HepG2 (cell line): Measurements from ENCODE around the gene CTDNEP1. TPM values are rescaled to one million over a fixed set of nuclear protein-coding genes. Genes with fewer than 3 reads are reported as not detected.

ENCODE experiments used
- BCL6 ChIP-seq: IDR thresholded peaks from 2 replicates; pipeline ENCODE4 v1.6.1; 2016; ENCODE audit warnings: missing genetic modification reagents, missing compliant biosample characterization
- CREBL2 ChIP-seq: sonication (generic); formaldehyde crosslinking; IDR thresholded peaks from 2 replicates; pipeline ENCODE4 v1.8.1; 2023; ENCODE audit warnings: missing genetic modification reagents, mild to moderate bottlenecking, borderline replicate concordance
- GZF1 ChIP-seq: sonication (generic); formaldehyde crosslinking; IDR thresholded peaks from 2 replicates; pipeline ENCODE4 v1.5.1; 2020; ENCODE audit warnings: mild to moderate bottlenecking, missing genetic modification reagents
- HMGXB3 ChIP-seq: sonication (generic); formaldehyde crosslinking; IDR thresholded peaks from 2 replicates; pipeline ENCODE4 v1.4.0; 2020; ENCODE audit warnings: missing genetic modification reagents, borderline replicate concordance
- HNRNPL ChIP-seq: fragments of 200-400 bp; formaldehyde crosslinking; IDR thresholded peaks from 2 replicates; pipeline ENCODE4 v1.6.1; 2017; ENCODE audit warnings: mild to moderate bottlenecking, low read depth, low read length
- IKZF4 ChIP-seq: sonication (generic); formaldehyde crosslinking; IDR thresholded peaks from 2 replicates; pipeline ENCODE4 v1.5.1; 2020; ENCODE audit warnings: borderline replicate concordance, mild to moderate bottlenecking, low read depth, missing genetic modification reagents; ENCODE audit errors: not compliant biosample characterization
- JUN ChIP-seq: sonication (generic); formaldehyde crosslinking; IDR thresholded peaks from 2 replicates; pipeline ENCODE4 v1.4.0; 2020; ENCODE audit warnings: mild to moderate bottlenecking, missing genetic modification reagents
- KDM4B ChIP-seq: sonication (generic); formaldehyde crosslinking; IDR thresholded peaks from 2 replicates; pipeline ENCODE4 v1.4.0; 2020; ENCODE audit warnings: missing genetic modification reagents
- MAFK ChIP-seq, 2 experiments: IDR thresholded peaks in 1 of 2; conservative IDR thresholded peaks in 1 of 2; 2 replicates each; pipeline ENCODE4 v1.6.1; 2011; ENCODE audit warnings: improper control_type of control experiment in 2 of 2, low read length in 2 of 2
- MAX ChIP-seq: IDR thresholded peaks from 2 replicates; pipeline ENCODE4 v1.6.1; 2012; ENCODE audit warnings: inconsistent platforms
- MTA1 ChIP-seq: sonication (generic); formaldehyde crosslinking; IDR thresholded peaks from 2 replicates; pipeline ENCODE4 v1.4.0; 2020; ENCODE audit warnings: missing genetic modification reagents, mild to moderate bottlenecking, borderline replicate concordance
- RFX3 ChIP-seq: IDR thresholded peaks from 2 replicates; pipeline ENCODE4 v1.6.1; 2016; ENCODE audit warnings: missing biosample characterization, missing genetic modification reagents
- RORA ChIP-seq: sonication (generic); formaldehyde crosslinking; IDR thresholded peaks from 2 replicates; pipeline ENCODE4 v1.5.0; 2020; ENCODE audit warnings: mild to moderate bottlenecking, missing genetic modification reagents, moderate library complexity
- SPEN ChIP-seq: sonication (generic); formaldehyde crosslinking; IDR thresholded peaks from 2 replicates; pipeline ENCODE4 v1.5.1; 2020; ENCODE audit warnings: low read depth, mild to moderate bottlenecking, missing genetic modification reagents
- TAF1 ChIP-seq: sonication (generic); formaldehyde crosslinking; IDR thresholded peaks from 2 replicates; pipeline ENCODE4 v1.4.0; 2020; ENCODE audit warnings: missing genetic modification reagents
- TMF1 ChIP-seq: sonication (generic); formaldehyde crosslinking; IDR thresholded peaks from 2 replicates; pipeline ENCODE4 v1.8.1; 2022; ENCODE audit warnings: low read depth, missing genetic modification reagents
- ZHX1 ChIP-seq: sonication (generic); formaldehyde crosslinking; IDR thresholded peaks from 2 replicates; pipeline ENCODE4 v1.8.1; 2022; ENCODE audit warnings: low read depth, mild to moderate bottlenecking, missing genetic modification reagents
- ZMAT5 ChIP-seq: sonication (generic); formaldehyde crosslinking; IDR thresholded peaks from 2 replicates; pipeline ENCODE4 v1.5.0; 2020; ENCODE audit warnings: mild to moderate bottlenecking, low read depth, missing genetic modification reagents, borderline replicate concordance
- ZNF460 ChIP-seq: sonication (generic); formaldehyde crosslinking; IDR thresholded peaks from 2 replicates; pipeline ENCODE4 v1.5.1; 2020; ENCODE audit warnings: missing genetic modification reagents, mild to moderate bottlenecking, borderline replicate concordance
- ZNF501 ChIP-seq: sonication (generic); formaldehyde crosslinking; IDR thresholded peaks from 2 replicates; pipeline ENCODE4 v1.5.1; 2020; ENCODE audit warnings: mild to moderate bottlenecking, moderate library complexity, missing genetic modification reagents
- ZSCAN21 ChIP-seq: sonication (generic); formaldehyde crosslinking; IDR thresholded peaks from 2 replicates; pipeline ENCODE4 v1.8.0; 2022; ENCODE audit warnings: mild to moderate bottlenecking, missing genetic modification reagents, moderate library complexity, borderline replicate concordance
- polyA plus RNA-seq, 8 experiments: library from polyadenylated mRNA; depleted of rRNA in 3 of 8; stranded (reverse) in 7 of 8; unstranded in 1 of 8; fragments of >200 nt; fragmentation: Illumina TruSeq in 4 of 8; extraction: Trizol in 4 of 8; gene quantifications; 2 replicates each; pipeline versions ENCODE4 v1.2.1 to v1.2.3, GENCODE V29; 2011 to 2016; ENCODE audit warnings: low read depth in 4 of 8, missing spikeins in 1 of 8, mixed read lengths in 1 of 8; ENCODE audit not compliant: insufficient read depth in 1 of 8
- total RNA-seq, 5 experiments: library from RNA; depleted of rRNA; stranded (reverse); fragments of >200 nt; fragmentation: Illumina TruSeq; extraction: Trizol; gene quantifications; 2 replicates each; pipeline ENCODE4 v1.2.3, GENCODE V29; 2016; ENCODE audit warnings: low read depth in 1 of 5

CTDNEP1 gene
- total and polyA plus RNA-seq, 2 of the 13 experiments (the other 11 are each of a cell fraction or from before 2014, with no cell fraction given): 19.8 to 118 TPM

GRCh38 chr17:7234083-7234951 is 17.2 kb downstream of the CTDNEP1 start, which contains the start of gene DVL2 (continued):
- peak; percentile 67; the same call in 1 of the 2 replicates for TF ChIP-seq HMGXB3
- peak; percentile 96 for TF ChIP-seq MAX
- TF ChIP-seq CREBL2: peak; percentile 66; the same call in 1 of the 2 replicates
- TF ChIP-seq TMF1 (CRISPR knock-in tag): peak; percentile 42; the same call in 1 of the 2 replicates
- TF ChIP-seq GZF1 (CRISPR knock-in tag): no peak
- TF ChIP-seq ZMAT5 (CRISPR knock-in tag): no peak
- peak; percentile 95 for TF ChIP-seq SPEN (CRISPR knock-in tag)
- peak; percentile 64 for TF ChIP-seq IKZF4 (CRISPR knock-in tag)
- no peak for TF ChIP-seq JUN (CRISPR knock-in tag)
- TF ChIP-seq HNRNPL: 0 out of 2 replicates have a peak, but pooled peaks have one; percentile 63
- peak; percentile 63; the same call in 1 of the 2 replicates for TF ChIP-seq ZSCAN21 (CRISPR knock-in tag)
- TF ChIP-seq TAF1 (CRISPR knock-in tag): peak; percentile 73; the same call in 1 of the 2 replicates
- 0 out of 2 replicates have a peak, but pooled peaks have one; percentile 65 for TF ChIP-seq MTA1 (CRISPR knock-in tag)
- TF ChIP-seq KDM4B: no peak
- no peak for TF ChIP-seq RORA (CRISPR knock-in tag)
- TF ChIP-seq MAFK (conservative IDR thresholded peaks at IDR 0.05 in 1 of 2, IDR thresholded peaks at IDR 0.05 in 1 of 2; ENCODE audit: low read length in 2 of 2): no peak
- peak; percentile 92 for TF ChIP-seq ZNF501 (CRISPR knock-in tag)
- TF ChIP-seq ZNF460 (CRISPR knock-in tag): no peak
- no peak for TF ChIP-seq RFX3 (CRISPR knock-in tag)
- TF ChIP-seq BCL6 (CRISPR knock-in tag): peak; percentile 12; the same call in 1 of the 2 replicates
- TF ChIP-seq ZHX1 (CRISPR knock-in tag): no peak
